SK-N-SH treated with all-trans-retinoic acid at 6 μM for 48 hours (cell line): ENCODE measurements around the gene C21orf58.

Experiments
- ATAC-seq: fragments of 200-7000 bp; cut with Tn5 transposase; 3 replicates; pipeline ENCODE4 v1.9.1; 2020; ENCODE audit warnings: mild to moderate bottlenecking, moderate library complexity
- ARNTL ChIP-seq: fragments of 450-650 bp; formaldehyde crosslinking; IDR thresholded peaks from 2 replicates; pipeline ENCODE4 v1.5.0; 2020; ENCODE audit warnings: low read depth, mild to moderate bottlenecking, moderate library complexity, borderline replicate concordance
- BACH2 ChIP-seq: fragments of 250-450 bp; sonication (Bioruptor Pico); IDR thresholded peaks from 2 replicates; pipeline ENCODE4 v1.9.0; 2021; ENCODE audit warnings: mild to moderate bottlenecking, borderline replicate concordance
- CREB5 ChIP-seq: fragments of 250-450 bp; sonication (Bioruptor Pico); IDR thresholded peaks from 2 replicates; pipeline ENCODE4 v1.5.1; 2020; ENCODE audit warnings: low read depth, mild to moderate bottlenecking, moderate library complexity
- CSDC2 ChIP-seq: fragments of 250-450 bp; sonication (Bioruptor Pico); IDR thresholded peaks from 2 replicates; pipeline ENCODE4 v1.5.0; 2020; ENCODE audit warnings: mild to moderate bottlenecking, moderate library complexity
- CSRNP3 ChIP-seq: fragments of 250-450 bp; sonication (Bioruptor Pico); IDR thresholded peaks from 2 replicates; pipeline ENCODE4 v1.5.1; 2021; ENCODE audit warnings: mild to moderate bottlenecking, moderate library complexity
- ISL1 ChIP-seq: fragments of 250-450 bp; sonication (Bioruptor Pico); IDR thresholded peaks from 2 replicates; pipeline ENCODE4 v2.1.2; 2022; ENCODE audit warnings: mild to moderate bottlenecking, moderate library complexity
- OSR1 ChIP-seq: fragments of 250-450 bp; sonication (Bioruptor Pico); IDR thresholded peaks from 2 replicates; pipeline ENCODE4 v1.8.0; 2022; ENCODE audit warnings: moderate library complexity, mild to moderate bottlenecking, inconsistent platforms
- PATZ1 ChIP-seq: fragments of 250-450 bp; sonication (Bioruptor Pico); IDR thresholded peaks from 2 replicates; pipeline ENCODE4 v1.8.0; 2020; ENCODE audit warnings: mild to moderate bottlenecking, moderate library complexity, borderline replicate concordance
- PPARA ChIP-seq: fragments of 250-450 bp; sonication (Bioruptor Pico); IDR thresholded peaks from 2 replicates; pipeline ENCODE4 v1.5.0; 2020; ENCODE audit warnings: mild to moderate bottlenecking, borderline replicate concordance
- SNAI2 ChIP-seq: fragments of 250-450 bp; sonication (Bioruptor Pico); IDR thresholded peaks from 2 replicates; pipeline ENCODE4 v1.5.0; 2020; ENCODE audit warnings: mild to moderate bottlenecking, moderate library complexity
- TCF4 ChIP-seq: fragments of 250-450 bp; sonication (Bioruptor Pico); IDR thresholded peaks from 2 replicates; pipeline ENCODE4 v1.8.0; 2021; ENCODE audit warnings: mild to moderate bottlenecking, moderate library complexity, borderline replicate concordance
- TOX ChIP-seq: fragments of 250-450 bp; sonication (Bioruptor Pico); IDR thresholded peaks from 2 replicates; pipeline ENCODE4 v1.8.0; 2021; ENCODE audit warnings: mild to moderate bottlenecking, moderate library complexity, borderline replicate concordance
- TSHZ2 ChIP-seq: fragments of 250-450 bp; sonication (Bioruptor Pico); IDR thresholded peaks from 2 replicates; pipeline ENCODE4 v1.5.0; 2020; ENCODE audit warnings: mild to moderate bottlenecking, moderate library complexity
- ZC3H10 ChIP-seq: fragments of 250-450 bp; sonication (Bioruptor Pico); IDR thresholded peaks from 2 replicates; pipeline ENCODE4 v1.5.1; 2021; ENCODE audit warnings: mild to moderate bottlenecking, moderate library complexity
- ZFP3 ChIP-seq: fragments of 250-450 bp; sonication (Bioruptor Pico); IDR thresholded peaks from 2 replicates; pipeline ENCODE4 v1.5.0; 2020; ENCODE audit warnings: mild to moderate bottlenecking, moderate library complexity
- ZFP30 ChIP-seq: fragments of 450-650 bp; formaldehyde crosslinking; IDR thresholded peaks from 2 replicates; pipeline ENCODE4 v1.5.0; 2022; ENCODE audit warnings: mild to moderate bottlenecking, moderate library complexity
- ZNF565 ChIP-seq: fragments of 450-650 bp; formaldehyde crosslinking; conservative IDR thresholded peaks from 2 replicates; pipeline ENCODE4 v1.5.0; 2020; ENCODE audit warnings: low read depth, mild to moderate bottlenecking, moderate library complexity
- ZNF70 ChIP-seq: fragments of 450-650 bp; formaldehyde crosslinking; IDR thresholded peaks from 2 replicates; pipeline ENCODE4 v1.5.0; 2020; ENCODE audit warnings: mild to moderate bottlenecking, moderate library complexity
- ZNF8 ChIP-seq: fragments of 450-650 bp; formaldehyde crosslinking; IDR thresholded peaks from 2 replicates; pipeline ENCODE4 v1.5.0; 2020; ENCODE audit warnings: mild to moderate bottlenecking, moderate library complexity

C21orf58 gene

GRCh38 chr21:46318464-46318845 is 5.2 kb downstream of the C21orf58 start (continued):
- no peak for TF ChIP-seq CSRNP3 (CRISPR knock-in tag)
- TF ChIP-seq ZC3H10 (CRISPR knock-in tag) = no peak
- no peak for TF ChIP-seq ZNF565 (CRISPR knock-in tag)
- no peak for TF ChIP-seq CREB5 (CRISPR knock-in tag)

- no peak for ATAC-seq
- TF ChIP-seq PATZ1 (CRISPR knock-in tag) (no peak), ZNF8 (CRISPR knock-in tag) (no peak)
Observed at GRCh38 chr21:46317710-46318463, 5.8 kb downstream of the C21orf58 start.

GRCh38 chr21:46316708-46317324 is 6.9 kb downstream of the C21orf58 start:
- no peak for TF ChIP-seq ZNF565 (CRISPR knock-in tag)
- no peak for TF ChIP-seq BACH2 (CRISPR knock-in tag)
- no peak for TF ChIP-seq ZC3H10 (CRISPR knock-in tag)
- no peak for TF ChIP-seq ISL1
- no peak for TF ChIP-seq ZFP3 (CRISPR knock-in tag)
- no peak for TF ChIP-seq ZFP30 (CRISPR knock-in tag)
- no peak for TF ChIP-seq ZNF8 (CRISPR knock-in tag)
- no peak for TF ChIP-seq PPARA (CRISPR knock-in tag)
- TF ChIP-seq OSR1 (CRISPR knock-in tag) = no peak
- TF ChIP-seq ZNF70 = no peak
- no peak for TF ChIP-seq CSRNP3 (CRISPR knock-in tag)
- no peak for TF ChIP-seq SNAI2
- no peak for TF ChIP-seq TOX (CRISPR knock-in tag)
- TF ChIP-seq CREB5 (CRISPR knock-in tag) = no peak
- TF ChIP-seq CSDC2 (CRISPR knock-in tag) = no peak
- TF ChIP-seq ARNTL (CRISPR knock-in tag) = no peak
- ATAC-seq = no peak

GRCh38 chr21:46314441-46315020 is 9.1 kb downstream of the C21orf58 start:
- ATAC-seq = no peak
- TF ChIP-seq CREB5 (CRISPR knock-in tag) = no peak
- TF ChIP-seq ZNF8 (CRISPR knock-in tag) = no peak
- no peak for TF ChIP-seq TSHZ2 (CRISPR knock-in tag)
- TF ChIP-seq PATZ1 (CRISPR knock-in tag) = no peak
- no peak for TF ChIP-seq SNAI2
- TF ChIP-seq OSR1 (CRISPR knock-in tag) = no peak
- TF ChIP-seq ZFP30 (CRISPR knock-in tag) = no peak
- TF ChIP-seq TOX (CRISPR knock-in tag) = no peak
- no peak for TF ChIP-seq ZC3H10 (CRISPR knock-in tag)
- no peak for TF ChIP-seq TCF4 (CRISPR knock-in tag)
